H1 (cell line): Measurements from ENCODE around the gene ZNF488. TPM values are rescaled to one million over a fixed set of nuclear protein-coding genes. Genes with fewer than 3 reads are reported as not detected.

Source experiments
- CTCF ChIA-PET: fragments of 300-600 bp; sonication (Branson Sonifier 250); formaldehyde crosslinking; loops from one replicate; lab custom pipeline; 2021; ENCODE audit not compliant: partially characterized antibody; lab: Charles Lee
- POLR2A ChIA-PET: fragments of 300-600 bp; sonication (Branson Sonifier 250); formaldehyde crosslinking; loops from one replicate; lab custom pipeline; 2021; ENCODE audit warnings: inconsistent platforms; ENCODE audit not compliant: partially characterized antibody; lab: Charles Lee
- DNase-seq, 2 experiments: peaks; one replicate each; pipeline versions ENCODE4 v3.0.0 to v3.0.0-alpha.2; 2010 to 2022; ENCODE audit warnings: low spot score in 2 of 2, low read depth in 1 of 2, mixed read lengths in 1 of 2
- FAIRE-seq: peaks from 2 replicates; lab custom pipeline; 2011; peaks lifted over from hg19 to GRCh38; lab: Jason Lieb, UNC
- H2AFZ ChIP-seq: 2 replicates; pipeline ENCODE4 v1.8.1; 2012; ENCODE audit warnings: low read length, inconsistent platforms
- H2AK5ac ChIP-seq: 2 replicates; pipeline ENCODE4 v1.6.1; 2013; ENCODE audit warnings: low read depth, low read length
- H2BK120ac ChIP-seq: replicated peaks from 2 replicates; pipeline ENCODE3; 2013; ENCODE audit warnings: low read depth, low read length, inconsistent platforms
- H2BK12ac ChIP-seq: 2 replicates; pipeline ENCODE4 v1.6.1; 2013; ENCODE audit warnings: low read depth, low read length
- H2BK15ac ChIP-seq: 2 replicates; pipeline ENCODE4 v1.6.1; 2013; ENCODE audit warnings: low read length
- H2BK20ac ChIP-seq: 2 replicates; pipeline ENCODE4 v1.6.1; 2013; ENCODE audit warnings: low read length
- H2BK5ac ChIP-seq: 2 replicates; pipeline ENCODE4 v1.6.1; 2013; ENCODE audit warnings: low read depth, low read length
- H3K14ac ChIP-seq: 2 replicates; pipeline ENCODE4 v1.6.1; 2013; ENCODE audit warnings: inconsistent platforms; ENCODE audit not compliant: insufficient read length
- H3K18ac ChIP-seq: 2 replicates; pipeline ENCODE4 v1.6.1; 2013; ENCODE audit warnings: low read length; ENCODE audit errors: extremely low read depth
- H3K23ac ChIP-seq: 2 replicates; pipeline ENCODE4 v1.6.1; 2013; ENCODE audit warnings: inconsistent platforms; ENCODE audit not compliant: insufficient read length
- H3K23me2 ChIP-seq: 2 replicates; pipeline ENCODE4 v1.6.1; 2013; ENCODE audit warnings: low read depth, low read length
- H3K27ac ChIP-seq: 2 replicates; pipeline ENCODE4 v1.6.1; 2011; ENCODE audit warnings: low read depth, low read length, inconsistent platforms
- H3K27me3 ChIP-seq, 4 experiments: replicated peaks in 1 of 4; 1 replicate in 1 of 4; 2 replicates in 3 of 4; pipeline versions ENCODE4 v1.6.1 to v1.8.1; 2011 to 2013; ENCODE audit warnings: low read length in 3 of 4, mild to moderate bottlenecking in 3 of 4, inconsistent platforms in 2 of 4, mixed read lengths in 2 of 4, moderate library complexity in 1 of 4; ENCODE audit not compliant: control insufficient read depth in 3 of 4, insufficient read depth in 3 of 4; ENCODE audit errors: extremely low read depth in 1 of 4
- H3K36me3 ChIP-seq, 4 experiments: 2 replicates each; pipeline versions ENCODE4 v1.6.1 to v1.8.1; 2011 to 2013; ENCODE audit warnings: mild to moderate bottlenecking in 4 of 4, low read length in 3 of 4, moderate library complexity in 2 of 4, control low read depth in 1 of 4, inconsistent platforms in 1 of 4; ENCODE audit not compliant: insufficient read depth in 4 of 4, control insufficient read depth in 2 of 4
- H3K4ac ChIP-seq: replicated peaks from 2 replicates; pipeline ENCODE3; 2013; ENCODE audit warnings: low read length, low read depth, mixed read lengths, inconsistent platforms; ENCODE audit not compliant: insufficient read length
- H3K4me1 ChIP-seq, 4 experiments: replicated peaks in 1 of 4; 1 replicate in 1 of 4; 2 replicates in 3 of 4; pipeline versions ENCODE4 v1.6.1 to v1.8.1; 2011 to 2013; ENCODE audit warnings: low read length in 3 of 4, inconsistent platforms in 2 of 4, mixed read lengths in 1 of 4; ENCODE audit not compliant: insufficient read depth in 4 of 4, control insufficient read depth in 3 of 4
- H3K4me2 ChIP-seq, 2 experiments: 2 replicates each; pipeline versions ENCODE4 v1.6.1 to v1.8.1; 2011 to 2013; ENCODE audit warnings: low read depth in 2 of 2, low read length in 2 of 2, control low read depth in 1 of 2, inconsistent platforms in 1 of 2, mild to moderate bottlenecking in 1 of 2; ENCODE audit not compliant: insufficient read depth in 1 of 2
- H3K4me3 ChIP-seq, 4 experiments: fragments of 200-600, 300-600 bp in 1 of 4; sonication (generic), shearing (Covaris generic), sonication (Bioruptor Twin) in 1 of 4; 2 replicates each; pipeline versions ENCODE4 v1.5.1 to v1.8.1; 2011 to 2016; ENCODE audit warnings: low read length in 4 of 4, low read depth in 3 of 4, control low read depth in 2 of 4, inconsistent platforms in 2 of 4, mild to moderate bottlenecking in 2 of 4, mixed read lengths in 1 of 4, moderate library complexity in 1 of 4; ENCODE audit not compliant: insufficient read depth in 2 of 4; ENCODE audit errors: extremely low read depth in 1 of 4
- H3K56ac ChIP-seq: replicated peaks from 2 replicates; pipeline ENCODE3; 2013; ENCODE audit warnings: low read depth, mild to moderate bottlenecking, mixed read lengths, low read length, inconsistent platforms; ENCODE audit not compliant: insufficient read length
- H3K79me1 ChIP-seq: 2 replicates; pipeline ENCODE4 v1.6.1; 2013; ENCODE audit warnings: low read depth, low read length, control low read depth
- H3K79me2 ChIP-seq, 2 experiments: 2 replicates each; pipeline versions ENCODE4 v1.6.1 to v1.8.1; 2012 to 2013; ENCODE audit warnings: low read length in 2 of 2, mild to moderate bottlenecking in 2 of 2, inconsistent platforms in 1 of 2; ENCODE audit not compliant: insufficient read depth in 2 of 2, control insufficient read depth in 1 of 2
- H3K9ac ChIP-seq, 4 experiments: replicated peaks in 1 of 4; 1 replicate in 1 of 4; 2 replicates in 3 of 4; pipeline versions ENCODE4 v1.6.1 to v1.8.1; 2011 to 2013; ENCODE audit warnings: low read depth in 3 of 4, low read length in 3 of 4, control low read depth in 2 of 4, mild to moderate bottlenecking in 2 of 4, moderate library complexity in 2 of 4, inconsistent platforms in 1 of 4; ENCODE audit errors: extremely low read depth in 1 of 4
- H3K9me3 ChIP-seq, 2 experiments: 2 replicates each; pipeline versions ENCODE4 v1.6.1 to v1.8.1; 2012 to 2013; ENCODE audit warnings: mild to moderate bottlenecking in 2 of 2, moderate library complexity in 2 of 2, control low read depth in 1 of 2, inconsistent platforms in 1 of 2, low read depth in 1 of 2, low read length in 1 of 2, mixed read lengths in 1 of 2; ENCODE audit not compliant: insufficient read depth in 2 of 2
- H4K20me1 ChIP-seq, 2 experiments: replicated peaks in 1 of 2; 2 replicates each; pipeline versions ENCODE3 to v1.8.1; 2011 to 2013; ENCODE audit warnings: inconsistent platforms in 2 of 2, low read length in 2 of 2, mild to moderate bottlenecking in 1 of 2; ENCODE audit not compliant: insufficient read depth in 2 of 2, control insufficient read depth in 1 of 2
- H4K5ac ChIP-seq: 2 replicates; pipeline ENCODE4 v1.6.1; 2013; ENCODE audit warnings: low read length, low read depth, mixed read lengths, inconsistent platforms; ENCODE audit not compliant: insufficient read length
- H4K8ac ChIP-seq: 2 replicates; pipeline ENCODE4 v1.8.0; 2013; ENCODE audit warnings: mild to moderate bottlenecking, moderate library complexity, low read length, inconsistent platforms; ENCODE audit not compliant: insufficient read depth; ENCODE audit errors: extremely low read depth
- H4K91ac ChIP-seq: replicated peaks from 2 replicates; pipeline ENCODE3; 2013; ENCODE audit warnings: low read length, mixed read lengths, inconsistent platforms; ENCODE audit not compliant: insufficient read length
- CBX5 ChIP-seq: fragments of 300-800, 300-1000 bp; sonication (generic); IDR thresholded peaks from 2 replicates; pipeline ENCODE4 v1.7.1; 2016; ENCODE audit warnings: antibody characterized with exemption, low read length, low read depth
- CTCF ChIP-seq, 3 experiments: IDR thresholded peaks; 1 replicate in 2 of 3; 2 replicates in 1 of 3; pipeline versions ENCODE4 v1.5.1 to v1.6.1; 2011; ENCODE audit warnings: low read length in 3 of 3, mild to moderate bottlenecking in 3 of 3, inconsistent platforms in 2 of 3, low read depth in 1 of 3, moderate library complexity in 1 of 3; ENCODE audit not compliant: insufficient read depth in 1 of 3; ENCODE audit errors: control extremely low read depth in 1 of 3
- GABPA ChIP-seq: IDR thresholded peaks from 2 replicates; pipeline ENCODE4 v1.6.1; 2011; ENCODE audit warnings: mild to moderate bottlenecking, low read length, moderate library complexity, borderline replicate concordance; ENCODE audit not compliant: insufficient read depth
- HDAC6 ChIP-seq: IDR thresholded peaks from one replicate; pipeline ENCODE4 v1.7.1; 2012; ENCODE audit warnings: low read depth, mild to moderate bottlenecking, inconsistent platforms, low read length, moderate library complexity
- KDM5A ChIP-seq: fragments of 200-600 bp; IDR thresholded peaks from 2 replicates; pipeline ENCODE4 v1.7.1; 2012; ENCODE audit warnings: mild to moderate bottlenecking, low read length, inconsistent platforms, mixed read lengths
- MAFK ChIP-seq: IDR thresholded peaks from 2 replicates; pipeline ENCODE4 v1.6.1; 2012; ENCODE audit warnings: low read depth, mild to moderate bottlenecking, improper control_type of control experiment, low read length
- POU5F1 ChIP-seq: IDR thresholded peaks from 2 replicates; pipeline ENCODE4 v1.6.1; 2011; ENCODE audit warnings: low read depth, mild to moderate bottlenecking, low read length, moderate library complexity
- SP2 ChIP-seq: IDR thresholded peaks from 2 replicates; pipeline ENCODE4 v1.6.1; 2012; ENCODE audit warnings: mild to moderate bottlenecking, low read length, inconsistent platforms
- SRF ChIP-seq: IDR thresholded peaks from 2 replicates; pipeline ENCODE4 v1.6.1; 2011; ENCODE audit warnings: mild to moderate bottlenecking, low read depth, low read length, moderate library complexity
- YY1 ChIP-seq: IDR thresholded peaks from 2 replicates; pipeline ENCODE4 v1.6.1; 2011; ENCODE audit warnings: low read depth, mild to moderate bottlenecking, low read length
- ZNF274 ChIP-seq: IDR thresholded peaks from 2 replicates; pipeline ENCODE4 v1.7.0; 2012; ENCODE audit warnings: low read length, borderline replicate concordance; ENCODE audit errors: extremely low read depth
- WGBS, 2 experiments: shearing (Covaris generic) in 1 of 2; methylation state at CpG; one replicate each; pipeline versions ENCODE4 v1.1.6 to v1.1.7; 2013 to 2015; ENCODE audit warnings: low lambda C conversion rate in 2 of 2, mixed read lengths in 2 of 2, inconsistent platforms in 1 of 2, low coverage in 1 of 2, missing lambda C conversion rate in 1 of 2; ENCODE audit not compliant: insufficient replicate concordance in 2 of 2, insufficient coverage in 1 of 2, insufficient read length in 1 of 2; ENCODE audit errors: extremely low coverage in 1 of 2, missing lambda C conversion rate in 1 of 2; 5-methylcytosine and 5-hydroxymethylcytosine counted together
- polyA plus RNA-seq, 7 experiments: library from polyadenylated mRNA; depleted of rRNA in 3 of 7; stranded (reverse) in 5 of 7; unstranded in 2 of 7; fragments of >200 nt in 5 of 7; fragments of 200-250 nt in 2 of 7; gene quantifications; 1 replicate in 5 of 7; 2 replicates in 1 of 7; 4 replicates in 1 of 7; pipeline versions ENCODE4 v1.2.1 to v1.2.3, GENCODE V29; 2011 to 2013; ENCODE audit warnings: missing spikeins in 2 of 7, mixed read lengths in 2 of 7
- total RNA-seq: library from RNA; stranded (reverse); fragmentation: NEBNext Ultra II Directional; extraction: Animal tissue kit (Norgen Biotek cat#: 25700); gene quantifications from 2 replicates; pipeline ENCODE4 v1.2.1, GENCODE V29; 2021
- TF ChIP-seq, protein P1 (sequence below): IDR thresholded peaks from 2 replicates; pipeline ENCODE4 v1.6.1; 2012; ENCODE audit warnings: inconsistent platforms

ZNF488 gene
- total and polyA plus RNA-seq, 2 of the 8 experiments (the other 6 are each of a cell fraction or from before 2014, with no cell fraction given): 7.9 to 11.4 TPM

DNA sequence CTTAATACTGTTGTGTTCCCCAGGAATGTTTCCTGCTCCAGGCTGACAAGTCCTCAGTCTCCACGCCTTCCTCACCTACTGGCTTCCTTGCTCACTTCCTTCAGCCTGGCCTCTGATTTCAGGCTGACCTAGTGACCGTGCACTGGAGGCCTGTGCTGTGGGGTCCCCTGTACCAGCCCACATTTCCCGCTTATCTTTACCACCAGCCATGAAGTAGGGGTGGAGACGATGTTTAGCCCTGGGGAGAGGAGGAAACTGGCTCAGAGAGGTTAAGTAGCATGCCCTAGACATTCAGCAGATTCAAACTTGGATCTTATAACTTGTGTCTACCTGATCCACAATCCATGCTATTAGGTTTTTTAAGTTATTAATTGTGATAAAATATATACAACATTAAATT, 4.8 kb upstream of the ZNF488 start:
- Histone ChIP-seq H2BK12ac (no peak overlapping the region), H3K27me3 (peaks cover 0 to 2% (median 1%) of the 10 kb centered on the region in 4 experiments; a peak in 1 of 7 replicates), H3K4me3 (no peak overlapping the region), H3K14ac (peak overlapping the region; percentile 97), H3K56ac (no peak overlapping the region), H4K20me1 (no peaks in the 10 kb centered on the region), H3K36me3 (no peaks in the 10 kb centered on the region), H2BK15ac (no peak overlapping the region), H2BK20ac (no peak overlapping the region), H2AK5ac (no peak overlapping the region), H2BK120ac (no peak overlapping the region), H3K9ac (no peak overlapping the region), H3K4ac (no peak overlapping the region), H4K5ac (no peak overlapping the region), H3K23ac (no peak overlapping the region), H3K9me3 (no peaks in the 10 kb centered on the region), H2BK5ac (no peak overlapping the region), H3K79me2 (no peaks in the 10 kb centered on the region), H4K91ac (no peak overlapping the region), H4K8ac (0 out of 2 replicates have a peak overlapping the region, but pooled peaks have one; percentile 51), H3K79me1 (no peaks in the 10 kb centered on the region), H3K27ac (no peak overlapping the region), H3K4me1 (no peaks in the 10 kb centered on the region), H3K23me2 (peaks cover 4% of the 10 kb centered on the region), H3K18ac (no peak overlapping the region), H2AFZ (no peak overlapping the region), H3K4me2 (no peak overlapping the region)
- 89% methylated on average over 4 of the region's 4 CpGs; no CpG with 5 or more reads in 1 of the 2 experiments for WGBS, 2 experiments
- FAIRE-seq: no peak
- no peak for DNase-seq
- ChIA-PET POLR2A (no interaction called here), CTCF (no interaction called here)
- TF ChIP-seq ZNF274: no peak
- no peak for TF ChIP-seq YY1
- TF ChIP-seq, protein P1, sequence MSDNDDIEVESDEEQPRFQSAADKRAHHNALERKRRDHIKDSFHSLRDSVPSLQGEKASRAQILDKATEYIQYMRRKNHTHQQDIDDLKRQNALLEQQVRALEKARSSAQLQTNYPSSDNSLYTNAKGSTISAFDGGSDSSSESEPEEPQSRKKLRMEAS: no peak
- TF ChIP-seq HDAC6: no peak
- TF ChIP-seq CTCF (IDR thresholded peaks at IDR 0.05; ENCODE audit: control extremely low read depth in 1 of 3, insufficient read depth in 1 of 3, low read depth in 1 of 3, low read length in 3 of 3): no peak
- TF ChIP-seq POU5F1: no peak
- no peak for TF ChIP-seq KDM5A
- no peak for TF ChIP-seq GABPA
- no peak for TF ChIP-seq SP2
- no peak for TF ChIP-seq MAFK
- TF ChIP-seq CBX5: no peak
- no peak for TF ChIP-seq SRF
